ENCODE measurements around the gene NLRP13. TPM values are rescaled to one million over a fixed set of nuclear protein-coding genes. Genes with fewer than 3 reads are reported as not detected.

The NLRP13 gene
- total and polyA plus RNA-seq, 2 of the 8 experiments (the other 6 are each of a cell fraction or from before 2014, with no cell fraction given): not detected

DNA sequence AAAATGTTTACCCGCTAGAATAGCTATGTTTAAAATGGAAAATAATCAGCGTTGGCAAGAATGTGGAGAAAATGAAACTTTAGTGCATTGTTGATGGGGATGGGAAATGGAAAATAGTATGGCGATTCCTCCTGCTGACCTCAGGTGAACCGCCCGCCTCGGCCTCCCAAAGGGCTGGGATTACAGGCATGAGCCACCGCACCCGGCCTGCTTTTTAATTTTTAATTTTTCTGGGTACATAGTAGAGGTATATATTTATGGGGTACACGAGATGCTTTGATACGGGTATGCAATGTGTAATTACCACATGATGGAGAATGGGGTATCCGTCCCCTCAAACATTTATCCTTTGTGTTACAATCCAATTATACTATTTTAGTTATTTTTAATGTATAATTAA is 8.2 kb upstream of the NLRP13 start (continued):
- TF ChIP-seq TAF1 (IDR thresholded peaks at IDR 0.05; ENCODE audit: low read depth, low read length) (no peak), EZH2 (IDR thresholded peaks at IDR 0.05; ENCODE audit: low read depth, low read length, severe bottlenecking) (no peak), BCL11A (IDR thresholded peaks at IDR 0.05; ENCODE audit: low read depth in 2 of 2, low read length in 2 of 2) (no peak)

Measured in H1 (cell line).